Smooth muscle cell (in vitro differentiated cells): Measurements from ENCODE around the gene HCFC2. TPM values are rescaled to one million over a fixed set of nuclear protein-coding genes. Genes with fewer than 3 reads are reported as not detected.

Experiments
- DNase-seq: peaks from one replicate; lab custom pipeline; 2025; ENCODE audit not compliant: unreplicated experiment; lab: John Stamatoyannopoulos, UW
- H2AFZ ChIP-seq: fragments of 200-600 bp; sonication (generic); 2 replicates; pipeline ENCODE4 v1.6.0; 2016; ENCODE audit warnings: antibody characterized with exemption, low read depth, mild to moderate bottlenecking
- H3F3A ChIP-seq: fragments of 200-600 bp; sonication (generic); 2 replicates; pipeline ENCODE4 v1.6.0; 2017; ENCODE audit warnings: antibody characterized with exemption, low read depth
- H3K27ac ChIP-seq: fragments of 200-600 bp; sonication (generic); 2 replicates; pipeline ENCODE4 v1.5.1; 2016; ENCODE audit warnings: low read depth, mild to moderate bottlenecking
- H3K27me3 ChIP-seq: fragments of 200-600 bp; sonication (generic); 2 replicates; pipeline ENCODE4 v1.6.1; 2016; ENCODE audit warnings: low read depth, mild to moderate bottlenecking
- H3K36me3 ChIP-seq: fragments of 200-600 bp; sonication (generic); 2 replicates; pipeline ENCODE4 v1.5.1; 2016; ENCODE audit warnings: low read depth
- H3K4me1 ChIP-seq: fragments of 200-600 bp; sonication (generic); 2 replicates; pipeline ENCODE4 v1.5.1; 2016; ENCODE audit warnings: low read depth
- H3K4me2 ChIP-seq: fragments of 200-600 bp; sonication (generic); 2 replicates; pipeline ENCODE4 v1.6.0; 2016; ENCODE audit warnings: mild to moderate bottlenecking
- H3K4me3 ChIP-seq: fragments of 200-600 bp; sonication (generic); 2 replicates; pipeline ENCODE4 v1.5.1; 2016; ENCODE audit warnings: mild to moderate bottlenecking
- H3K79me2 ChIP-seq: fragments of 200-600 bp; sonication (generic); 2 replicates; pipeline ENCODE4 v1.6.0; 2016; ENCODE audit warnings: low read depth, mild to moderate bottlenecking
- H3K9ac ChIP-seq: fragments of 200-600 bp; sonication (generic); 2 replicates; pipeline ENCODE4 v1.6.0; 2016; ENCODE audit warnings: low read depth
- H3K9me3 ChIP-seq: fragments of 200-600 bp; sonication (generic); replicated peaks from 2 replicates; pipeline ENCODE4 v1.5.1; 2016; ENCODE audit warnings: low read depth
- H4K20me1 ChIP-seq: fragments of 200-600 bp; sonication (generic); 2 replicates; pipeline ENCODE4 v1.6.0; 2016; ENCODE audit warnings: low read depth
- CTCF ChIP-seq: fragments of 200-600 bp; sonication (generic); IDR thresholded peaks from 2 replicates; pipeline ENCODE4 v1.5.1; 2017; ENCODE audit warnings: borderline replicate concordance, mild to moderate bottlenecking, antibody characterized with exemption; ENCODE audit not compliant: insufficient read depth, poor library complexity, severe bottlenecking
- WGBS: methylation state at CpG from one replicate; pipeline ENCODE4 v1.1.7; 2016; ENCODE audit warnings: low lambda C conversion rate; 5-methylcytosine and 5-hydroxymethylcytosine counted together
- polyA plus RNA-seq: library from polyadenylated mRNA; unstranded; fragments of >200 nt; fragmentation: Nextera tagmentation; extraction: Ambion mirVana; gene quantifications from 2 replicates; pipeline ENCODE4 v1.2.1, GENCODE V29; 2016
- total RNA-seq: library from RNA; depleted of rRNA; stranded (reverse); fragments of >200 nt; gene quantifications from 2 replicates; pipeline ENCODE4 v1.2.3, GENCODE V29; 2014

Gene HCFC2
- total and polyA plus RNA-seq, 2 experiments from 2014 or later, result 9.1 to 17.8 TPM

GRCh38 chr12:104132351-104132956 is 68.1 kb downstream of the HCFC2 start:
- H3K4me2 ChIP-seq, result no peak overlapping the region
- no peak overlapping the region for H3K27ac ChIP-seq
- 63% methylated on average over 7 of the region's 7 CpGs for WGBS
- H3K27me3 ChIP-seq, result no peaks in the 10 kb centered on the region
- H3F3A ChIP-seq, result no peaks in the 10 kb centered on the region
- no peak overlapping the region for H3K9ac ChIP-seq
- H3K36me3 ChIP-seq, result no peaks in the 10 kb centered on the region
- H3K4me3 ChIP-seq, result no peak overlapping the region
- H3K9me3 ChIP-seq, result no peaks in the 10 kb centered on the region
- no peak for DNase-seq
- H4K20me1 ChIP-seq, result peaks cover 42% of the 10 kb centered on the region
- peaks cover 10% of the 10 kb centered on the region for H3K4me1 ChIP-seq
- peaks cover 28% of the 10 kb centered on the region for H3K79me2 ChIP-seq
- H2AFZ ChIP-seq, result no peak overlapping the region
- TF ChIP-seq CTCF, result no peak

GRCh38 chr12:104133321-104133720 is 69.0 kb downstream of the HCFC2 start:
- no peaks in the 10 kb centered on the region for H3F3A ChIP-seq
- 92% methylated on average over 5 of the region's 5 CpGs for WGBS
- peaks cover 42% of the 10 kb centered on the region for H4K20me1 ChIP-seq
- no peak for TF ChIP-seq CTCF
- peaks cover 11% of the 10 kb centered on the region for H3K4me1 ChIP-seq
- no peaks in the 10 kb centered on the region for H3K36me3 ChIP-seq
- H3K27me3 ChIP-seq, result no peaks in the 10 kb centered on the region
- no peak for DNase-seq
- no peak overlapping the region for H3K4me2 ChIP-seq
- H2AFZ ChIP-seq, result no peak overlapping the region
- H3K27ac ChIP-seq, result no peak overlapping the region
- H3K9ac ChIP-seq, result no peak overlapping the region
- no peaks in the 10 kb centered on the region for H3K9me3 ChIP-seq
- peaks cover 28% of the 10 kb centered on the region for H3K79me2 ChIP-seq
- no peak overlapping the region for H3K4me3 ChIP-seq

GRCh38 chr12:104133866-104134265 is 69.5 kb downstream of the HCFC2 start:
- no peaks in the 10 kb centered on the region for H3F3A ChIP-seq
- H3K9me3 ChIP-seq, result no peaks in the 10 kb centered on the region
- H3K36me3 ChIP-seq, result no peaks in the 10 kb centered on the region
- H3K4me3 ChIP-seq, result no peak overlapping the region
- peaks cover 17% of the 10 kb centered on the region for H3K4me1 ChIP-seq
- DNase-seq, result no peak
- peaks cover 39% of the 10 kb centered on the region for H4K20me1 ChIP-seq
- H2AFZ ChIP-seq, result no peak overlapping the region
- no peak overlapping the region for H3K9ac ChIP-seq
- H3K4me2 ChIP-seq, result no peak overlapping the region
- no peak overlapping the region for H3K27ac ChIP-seq
- no peaks in the 10 kb centered on the region for H3K27me3 ChIP-seq
- 68% methylated on average over 1 of the region's 1 CpG for WGBS
- peaks cover 28% of the 10 kb centered on the region for H3K79me2 ChIP-seq
- no peak for TF ChIP-seq CTCF

GRCh38 chr12:104134882-104135281 is 70.6 kb downstream of the HCFC2 start:
- Histone ChIP-seq H3K4me1 (peaks cover 18% of the 10 kb centered on the region), H2AFZ (no peak overlapping the region), H3K27me3 (no peaks in the 10 kb centered on the region), H3K79me2 (peaks cover 24% of the 10 kb centered on the region), H3F3A (no peaks in the 10 kb centered on the region), H3K27ac (no peak overlapping the region), H3K9ac (no peak overlapping the region), H3K4me2 (no peak overlapping the region), H4K20me1 (peaks cover 29% of the 10 kb centered on the region), H3K9me3 (no peaks in the 10 kb centered on the region), H3K36me3 (no peaks in the 10 kb centered on the region), H3K4me3 (no peak overlapping the region)
- no peak for DNase-seq
- WGBS, result 100% methylated on average over 1 of the region's 1 CpG
- no peak for TF ChIP-seq CTCF
